Smooth muscle cell of the brain vasculature (primary cell): Measurements from ENCODE around the gene FN1.

Source experiments
- DNase-seq: peaks from one replicate; pipeline ENCODE4 v3.0.0-alpha.2; 2012; ENCODE audit warnings: low read depth, low spot score

The FN1 gene

GRCh38 chr2:215383652-215384279 is 52.1 kb downstream of the FN1 start:
- no peak for DNase-seq

- DNase-seq, result no peak
Observed at GRCh38 chr2:215382480-215382879, 53.4 kb downstream of the FN1 start.

GRCh38 chr2:215382011-215382410 is 53.9 kb downstream of the FN1 start:
- no peak for DNase-seq

GRCh38 chr2:215380699-215381098 is 55.2 kb downstream of the FN1 start:
- DNase-seq, result no peak

GRCh38 chr2:215379948-215380347 is 55.9 kb downstream of the FN1 start:
- no peak for DNase-seq

GRCh38 chr2:215379039-215379438 is 56.8 kb downstream of the FN1 start:
- DNase-seq, result no peak

- DNase-seq, result no peak
Observed at GRCh38 chr2:215378045-215378444, 57.8 kb downstream of the FN1 start.

GRCh38 chr2:215377283-215377682 is 58.6 kb downstream of the FN1 start:
- DNase-seq, result no peak

GRCh38 chr2:215376103-215376780 is 59.6 kb downstream of the FN1 start:
- no peak for DNase-seq

- no peak for DNase-seq
Observed at GRCh38 chr2:215375467-215375830, 60.4 kb downstream of the FN1 start.

GRCh38 chr2:215374642-215375466 is 61.0 kb downstream of the FN1 start:
- DNase-seq, result no peak

- DNase-seq, result no peak
Observed at GRCh38 chr2:215374002-215374401, 61.9 kb downstream of the FN1 start.

- no peak for DNase-seq
Observed at GRCh38 chr2:215372968-215373649, 62.8 kb downstream of the FN1 start.

- no peak for DNase-seq
Observed at GRCh38 chr2:215371915-215372897, 63.7 kb downstream of the FN1 start.

GRCh38 chr2:215370112-215370965 is 65.5 kb downstream of the FN1 start:
- DNase-seq, result no peak

GRCh38 chr2:215369181-215369760 is 66.6 kb downstream of the FN1 start:
- DNase-seq, result no peak

GRCh38 chr2:215368493-215368809 is 67.4 kb downstream of the FN1 start:
- no peak for DNase-seq

- DNase-seq, result no peak
Observed at GRCh38 chr2:215367662-215368492, 68.0 kb downstream of the FN1 start.
